ENCODE measurements around the gene HUS1. TPM values are rescaled to one million over a fixed set of nuclear protein-coding genes. Genes with fewer than 3 reads are reported as not detected.

Gene HUS1
- total RNA-seq, 1 donor from 2014 or later = 29.4 TPM

GRCh38 chr7:47979832-47980181 is 392 bp upstream of the HUS1 start:
- no peak for DNase-seq (ENCODE audit: low read depth)

- DNase-seq (ENCODE audit: low read depth) = no peak
These were observed 648 bp downstream of the HUS1 start for GRCh38 chr7:47978790-47979144.

DNA sequence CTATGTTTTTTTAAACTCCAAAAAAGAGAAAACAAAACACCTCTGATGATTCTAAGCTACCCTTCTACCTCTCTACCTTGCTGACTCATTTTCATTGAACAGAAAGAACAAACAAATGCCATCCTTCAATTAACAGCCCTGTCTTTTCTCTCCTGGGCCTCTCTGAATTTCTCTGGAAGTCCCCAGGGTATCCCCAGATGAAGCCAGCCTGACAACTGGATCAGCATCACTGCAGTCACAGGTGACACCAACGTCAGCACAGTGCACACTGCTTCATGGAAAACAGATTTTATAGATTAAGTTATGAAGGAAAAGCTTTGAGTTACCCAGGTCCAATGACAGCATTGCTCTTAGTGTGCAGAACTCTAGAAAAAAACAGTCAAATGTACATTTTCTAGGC is 5.7 kb downstream of the HUS1 start:
- DNase-seq (ENCODE audit: low read depth) = no peak

GRCh38 chr7:47970761-47971160 is 8.7 kb downstream of the HUS1 start:
- DNase-seq (ENCODE audit: low read depth) = no peak

GRCh38 chr7:47968847-47969774 is 10.3 kb downstream of the HUS1 start:
- DNase-seq (ENCODE audit: low read depth) = peak; percentile 64

DNA sequence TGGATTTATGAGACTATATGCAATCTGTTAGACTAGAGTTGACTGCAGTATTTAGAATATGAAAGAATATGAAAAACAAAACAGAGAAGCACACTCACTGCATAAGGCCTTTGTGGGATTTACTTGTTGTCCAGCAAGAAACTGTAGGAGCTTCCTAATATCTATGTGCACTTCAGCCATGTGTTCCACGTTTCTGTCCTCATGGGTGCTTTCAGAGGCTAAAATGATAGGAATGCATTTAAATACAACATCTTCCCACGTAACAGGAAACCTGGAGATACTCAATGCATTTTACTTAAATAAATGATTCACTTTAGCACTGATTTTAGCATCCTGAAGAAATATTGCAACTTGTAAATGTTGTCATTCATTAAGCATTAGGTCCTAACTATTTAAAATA is 11.7 kb downstream of the HUS1 start:
- no peak for DNase-seq (ENCODE audit: low read depth)

DNA sequence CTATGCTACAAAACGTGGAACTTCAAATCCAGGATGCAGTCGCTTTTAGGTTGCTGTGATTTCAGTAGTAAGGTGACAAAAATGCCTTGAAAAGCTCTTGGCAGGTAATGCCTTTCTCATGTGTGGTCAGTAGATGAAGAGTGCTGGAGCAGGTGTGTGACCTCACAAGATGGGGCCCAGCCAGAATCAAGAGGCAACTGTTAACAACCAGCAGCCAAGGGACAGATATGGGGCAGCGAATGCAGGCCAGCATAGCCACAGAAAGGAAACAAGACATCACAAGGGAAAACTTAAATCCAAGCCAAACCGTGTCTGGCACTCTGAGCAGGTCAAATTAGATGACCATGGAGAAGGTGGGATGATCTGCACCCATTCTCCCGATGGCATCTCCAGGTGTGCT is 12.3 kb downstream of the HUS1 start:
- no peak for DNase-seq (ENCODE audit: low read depth)

- no peak for DNase-seq (ENCODE audit: low read depth)
These were observed 14.0 kb downstream of the HUS1 start for GRCh38 chr7:47965456-47965855.

GRCh38 chr7:47962262-47962661 is 17.2 kb downstream of the HUS1 start:
- DNase-seq (ENCODE audit: low read depth) = no peak

- peak; percentile 23 for DNase-seq (ENCODE audit: low read depth)
These were observed 22.3 kb downstream of the HUS1 start for GRCh38 chr7:47957156-47957555.

- no peak for DNase-seq (ENCODE audit: low read depth)
These were observed 23.2 kb downstream of the HUS1 start for GRCh38 chr7:47956220-47956619.

- DNase-seq (ENCODE audit: low read depth) = peak; percentile 19
These were observed 25.0 kb downstream of the HUS1 start for GRCh38 chr7:47954231-47954911.

DNA sequence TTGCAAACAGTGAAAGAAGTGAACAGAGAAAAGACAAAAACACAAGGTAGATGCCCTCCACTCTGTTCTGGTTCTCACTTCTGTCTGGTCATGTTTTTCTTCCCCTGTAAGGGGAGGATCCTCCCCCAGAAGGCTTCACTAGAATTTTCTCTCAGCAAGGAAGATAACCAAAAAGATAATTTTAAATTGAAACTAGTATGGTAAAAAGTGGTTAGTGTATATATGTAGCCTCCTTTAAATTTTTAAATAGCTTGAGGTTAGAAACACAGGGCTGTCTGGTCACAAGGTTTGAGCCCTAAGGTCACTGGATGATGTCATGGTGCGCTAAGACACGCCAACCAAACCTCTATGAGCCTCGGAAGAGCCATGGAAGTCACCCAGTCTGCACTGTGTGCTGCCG is 25.6 kb downstream of the HUS1 start:
- no peak for DNase-seq (ENCODE audit: low read depth)

DNA sequence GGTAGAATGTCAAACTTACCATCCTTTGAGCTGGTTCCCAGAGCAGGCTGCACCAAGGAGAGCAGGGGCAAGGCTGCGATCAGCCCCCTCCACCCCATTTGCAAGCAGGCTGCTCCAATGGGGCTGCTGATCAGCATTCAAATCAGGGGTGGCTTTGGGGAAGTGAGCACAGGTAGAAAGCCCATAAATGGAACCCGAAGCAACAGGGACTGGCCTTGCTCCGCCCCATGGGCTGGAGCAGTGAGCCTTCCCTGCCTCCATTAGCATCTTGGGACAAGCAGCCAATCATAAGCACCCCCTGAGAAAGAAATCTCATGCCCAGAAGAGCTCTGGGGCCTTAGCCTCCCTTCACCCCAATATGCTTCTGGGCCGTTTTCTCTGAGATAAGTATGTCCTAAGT is 27.2 kb downstream of the HUS1 start:
- DNase-seq (ENCODE audit: low read depth) = no peak

DNA sequence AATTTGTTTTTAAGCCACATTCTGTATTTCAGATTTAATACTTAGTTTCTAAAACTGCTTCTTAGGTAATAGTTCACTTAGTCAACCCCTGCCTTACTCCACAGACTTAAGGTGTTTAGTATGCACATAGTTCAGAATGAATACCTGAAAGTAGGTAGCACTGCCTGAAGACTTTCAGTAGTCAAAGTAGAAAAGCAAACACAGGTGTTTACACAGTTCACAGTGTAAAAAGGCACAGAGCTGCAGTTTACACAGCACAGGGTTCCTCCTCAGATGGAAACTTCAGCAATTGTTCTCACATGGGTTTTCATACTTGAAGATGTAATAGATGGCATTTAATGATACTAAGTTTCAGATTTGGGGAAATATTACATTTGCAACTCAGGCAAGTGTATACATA is 28.0 kb downstream of the HUS1 start:
- DNase-seq (ENCODE audit: low read depth) = no peak

DNA sequence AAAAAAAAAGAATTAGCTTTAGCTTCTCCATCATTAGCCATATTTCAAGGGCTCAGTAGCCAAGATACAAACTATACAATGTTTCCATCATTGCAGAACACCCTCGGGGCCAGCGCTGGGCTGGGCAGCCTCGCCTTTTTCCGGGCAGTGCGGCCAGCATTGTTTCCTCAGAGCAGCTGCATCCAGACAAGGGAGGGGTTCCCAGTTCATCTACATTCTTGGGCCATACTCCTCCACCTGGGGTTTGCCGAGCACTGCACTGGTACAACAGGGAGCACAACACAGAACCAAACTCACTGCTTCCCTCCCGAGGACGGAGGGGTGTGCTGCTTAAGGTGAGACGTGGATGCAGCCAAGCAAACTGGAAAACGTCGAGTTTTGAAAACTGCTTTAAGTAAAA is 28.7 kb downstream of the HUS1 start:
- no peak for DNase-seq (ENCODE audit: low read depth)

- no peak for DNase-seq (ENCODE audit: low read depth)
These were observed 29.7 kb downstream of the HUS1 start for GRCh38 chr7:47949703-47950102.

DNA sequence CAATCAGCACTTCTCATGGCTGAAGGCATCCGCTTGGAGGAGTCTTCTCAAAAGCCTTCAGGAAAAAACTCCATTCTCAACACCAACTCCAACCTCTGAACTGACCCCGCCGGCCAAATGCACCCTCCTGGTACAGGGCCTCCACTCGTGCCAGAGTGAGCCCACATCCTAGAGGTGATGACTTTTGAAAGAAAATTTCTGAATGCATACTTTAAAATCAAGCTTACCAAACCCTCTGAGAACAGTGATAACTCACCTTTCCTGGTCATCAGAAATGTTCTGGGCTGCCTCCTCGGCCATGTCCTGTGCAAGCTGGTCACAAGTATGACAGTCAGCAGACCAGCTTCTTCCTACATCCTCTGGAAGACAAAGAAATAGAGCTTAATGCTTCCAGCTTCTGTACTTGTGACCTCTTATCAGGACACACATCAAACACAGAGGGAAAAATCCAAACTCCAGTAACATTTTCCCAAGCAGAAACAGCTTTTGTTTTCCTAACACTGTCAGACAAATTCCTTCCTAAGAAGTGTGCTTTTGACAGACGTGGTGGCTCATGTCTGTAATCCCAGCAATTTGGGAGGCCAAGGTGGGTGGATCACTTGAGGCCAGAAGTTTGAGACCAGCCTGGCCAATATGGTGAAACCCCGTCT is 31.1 kb downstream of the HUS1 start, which contains the start of gene PKD1L1:
TSS of gene PKD1L1 (minus strand) at position 326 of the 650 bp plus-strand sequence. CDS start at position 300, 26 bp downstream.
- DNase-seq (ENCODE audit: low read depth) = no peak

- no peak for DNase-seq (ENCODE audit: low read depth)
These were observed 32.1 kb downstream of the HUS1 start for GRCh38 chr7:47947355-47947749.

- no peak for DNase-seq (ENCODE audit: low read depth)
These were observed 32.6 kb downstream of the HUS1 start for GRCh38 chr7:47946581-47947354.

DNA sequence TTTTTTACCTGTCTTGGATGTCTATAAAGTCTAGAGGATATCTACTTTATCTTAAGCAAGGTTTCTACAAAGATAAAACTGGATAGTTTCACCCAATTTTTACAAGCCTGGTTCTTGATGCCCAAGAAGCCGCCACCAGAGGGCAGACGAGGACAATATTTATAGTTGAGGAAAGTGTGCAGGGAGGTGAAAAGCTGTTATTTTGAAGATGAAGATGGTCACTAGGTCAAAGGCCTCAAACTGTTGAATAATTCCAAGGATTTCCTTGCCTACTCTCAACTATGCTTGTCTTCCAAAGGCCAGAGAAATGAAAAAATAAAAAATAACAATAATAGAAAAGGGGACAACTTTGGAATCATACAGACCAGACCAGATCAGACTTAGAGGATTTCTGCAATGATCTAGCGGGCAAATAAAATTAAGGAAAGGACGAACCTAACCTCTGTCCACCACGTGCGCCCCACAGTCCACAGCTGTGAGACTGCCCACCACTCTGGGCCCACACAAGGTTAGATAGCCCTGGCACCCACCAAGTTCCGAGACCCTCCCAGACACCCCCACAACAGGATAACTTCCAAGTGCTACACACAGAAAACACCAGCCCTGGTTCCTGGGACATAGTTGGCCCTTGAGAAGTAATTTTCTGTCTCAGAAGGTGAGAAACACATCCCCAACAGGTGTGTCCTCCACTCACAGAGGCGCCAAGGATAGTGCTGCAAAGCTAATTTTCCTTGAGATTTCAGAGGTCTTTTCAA is 34.0 kb downstream of the HUS1 start:
- peak; percentile 52 for DNase-seq (ENCODE audit: low read depth)

All from renal cortical epithelial cell (primary cell).